T-helper 1 cell treated with Interleukin-12 subunit alpha and Interleukin-12 subunit beta and Interleukin-4 antibody, amounts not matched to agents 30 ng/mL and 1 ng/mL, for 36 hours (primary cell): Measurements from ENCODE around the gene VASH1. TPM values are rescaled to one million over a fixed set of nuclear protein-coding genes. Genes with fewer than 3 reads are reported as not detected.

Experiments
- intact Hi-C: fragments of 100-400 bp; cut with micrococcal nuclease; formaldehyde crosslinking; loops from one replicate; pipeline ENCODE4 v1.15.1; 2024
- total RNA-seq: library from RNA; stranded (reverse); gene quantifications from 2 replicates; pipeline ENCODE4 v1.2.3, GENCODE V29; 2022

VASH1 gene
- total RNA-seq, 1 donor from 2014 or later = 5.0 TPM

DNA sequence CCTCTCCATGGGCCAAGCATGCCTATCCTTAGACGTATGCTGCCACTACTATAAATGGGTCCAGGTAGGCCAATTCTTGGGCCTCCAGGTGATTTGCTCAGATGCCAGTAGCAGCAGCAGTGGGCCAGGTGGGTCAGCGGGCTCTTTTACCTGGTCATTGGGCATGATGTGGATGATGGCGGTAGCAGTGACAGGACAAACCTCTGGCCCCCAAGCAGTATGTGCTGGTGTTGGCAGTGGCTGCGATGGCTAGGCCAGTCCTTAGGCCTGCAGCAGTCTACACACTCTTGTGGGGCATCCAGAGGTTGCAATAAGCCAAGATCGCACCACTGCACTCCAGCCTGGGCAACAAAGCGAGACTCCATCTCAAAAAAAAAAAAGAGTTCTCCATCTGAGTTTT is 19.1 kb upstream of the VASH1 start:
- intact Hi-C loops = no loop called here

DNA sequence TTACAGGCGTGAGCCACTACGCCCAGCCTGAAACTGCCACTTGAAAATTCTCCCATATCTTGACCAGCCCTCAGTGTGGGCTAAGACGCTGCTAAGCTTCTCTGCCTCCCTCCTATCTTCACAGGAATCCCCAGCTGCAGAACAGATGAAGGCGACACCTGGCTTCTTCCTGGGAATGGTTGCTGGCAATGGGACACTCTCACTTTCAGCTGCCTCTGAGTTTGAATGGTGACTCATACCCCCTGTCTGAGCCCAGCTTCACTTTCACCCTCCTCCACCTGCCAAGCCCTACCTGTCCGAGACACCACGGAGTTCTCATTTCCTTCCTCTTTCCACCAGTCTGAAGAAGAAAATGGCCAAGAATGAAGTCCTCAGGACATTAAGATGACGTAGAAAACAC is 18.3 kb upstream of the VASH1 start:
- intact Hi-C loops = no loop called here

DNA sequence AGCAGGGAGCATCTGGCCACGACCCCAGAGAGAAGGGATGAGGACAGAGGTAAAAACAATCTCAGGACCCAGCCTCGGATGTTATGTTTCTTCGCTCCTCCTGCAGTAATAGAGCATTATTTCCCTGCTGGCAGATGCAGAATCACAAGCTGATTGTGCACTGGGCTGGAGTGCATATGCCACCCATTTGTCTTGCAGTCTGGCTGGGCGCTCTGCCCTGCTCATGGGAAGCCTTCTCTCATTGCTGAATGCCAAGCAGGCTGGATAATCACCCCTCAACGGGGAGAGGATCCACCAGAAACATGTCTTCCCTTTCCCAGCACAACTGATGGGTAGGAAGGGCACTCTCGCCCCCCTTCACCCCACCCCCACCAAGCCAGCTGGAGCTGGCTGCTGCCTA is 8.5 kb upstream of the VASH1 start:
- intact Hi-C loops = loop anchor here (10.0 kb wide), 1 partner anchor 1568 kb away; no protein-coding TSS in a partner anchor

DNA sequence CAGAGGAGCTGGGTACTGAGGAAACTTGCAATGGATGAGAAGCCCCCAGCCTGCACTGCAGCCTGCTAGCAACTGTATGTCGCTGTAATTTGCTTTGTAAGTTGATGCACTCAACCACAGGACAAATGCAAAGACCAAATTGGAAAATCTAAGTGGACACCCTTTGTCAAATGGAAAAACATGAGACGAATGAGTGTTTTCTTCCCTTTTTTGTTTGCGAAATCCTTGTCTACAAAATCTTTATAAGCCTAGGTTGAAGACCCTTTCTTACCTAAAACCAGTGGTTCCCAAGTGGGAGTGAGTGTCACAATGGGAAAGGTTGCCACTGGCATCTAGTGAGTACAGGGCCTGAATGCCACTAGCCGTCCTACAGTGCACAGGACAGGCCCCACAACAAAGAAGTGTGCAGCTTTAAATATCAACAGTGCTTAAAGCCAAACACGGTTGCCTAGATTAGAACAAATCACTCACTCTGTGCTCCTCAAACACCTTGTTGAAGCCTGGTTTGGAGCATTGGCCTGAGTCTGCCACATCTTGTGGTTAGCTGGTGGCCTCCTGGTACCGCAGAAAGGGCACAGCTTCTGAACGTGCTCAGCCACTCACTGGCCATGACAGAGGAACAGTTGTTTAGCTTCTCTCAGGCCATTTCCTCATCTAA is 7.6 kb upstream of the VASH1 start:
- intact Hi-C loops = loop anchor here (10.0 kb wide), 1 partner anchor 1569 kb away; no protein-coding TSS in a partner anchor

DNA sequence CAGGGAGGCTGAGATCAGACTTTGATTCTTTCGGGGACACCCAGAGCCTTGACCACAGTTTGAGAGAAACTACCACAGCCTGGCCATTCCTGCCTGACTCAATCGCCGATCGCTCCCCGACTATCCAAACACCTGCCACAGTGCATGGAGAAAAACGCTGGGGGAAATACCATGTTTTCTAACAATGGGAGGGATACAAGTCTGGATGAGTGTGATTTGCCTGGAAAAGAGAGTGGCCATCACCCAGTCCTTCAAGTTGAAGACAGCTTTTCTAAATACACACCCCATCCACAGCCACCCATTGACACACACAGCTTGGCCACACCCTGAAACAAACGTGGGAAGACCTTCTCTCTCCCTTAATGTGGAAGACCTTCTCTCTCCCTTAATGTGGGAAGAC is 6.7 kb upstream of the VASH1 start:
- intact Hi-C loops = loop anchor here (10.0 kb wide), 1 partner anchor 1570 kb away; no protein-coding TSS in a partner anchor

DNA sequence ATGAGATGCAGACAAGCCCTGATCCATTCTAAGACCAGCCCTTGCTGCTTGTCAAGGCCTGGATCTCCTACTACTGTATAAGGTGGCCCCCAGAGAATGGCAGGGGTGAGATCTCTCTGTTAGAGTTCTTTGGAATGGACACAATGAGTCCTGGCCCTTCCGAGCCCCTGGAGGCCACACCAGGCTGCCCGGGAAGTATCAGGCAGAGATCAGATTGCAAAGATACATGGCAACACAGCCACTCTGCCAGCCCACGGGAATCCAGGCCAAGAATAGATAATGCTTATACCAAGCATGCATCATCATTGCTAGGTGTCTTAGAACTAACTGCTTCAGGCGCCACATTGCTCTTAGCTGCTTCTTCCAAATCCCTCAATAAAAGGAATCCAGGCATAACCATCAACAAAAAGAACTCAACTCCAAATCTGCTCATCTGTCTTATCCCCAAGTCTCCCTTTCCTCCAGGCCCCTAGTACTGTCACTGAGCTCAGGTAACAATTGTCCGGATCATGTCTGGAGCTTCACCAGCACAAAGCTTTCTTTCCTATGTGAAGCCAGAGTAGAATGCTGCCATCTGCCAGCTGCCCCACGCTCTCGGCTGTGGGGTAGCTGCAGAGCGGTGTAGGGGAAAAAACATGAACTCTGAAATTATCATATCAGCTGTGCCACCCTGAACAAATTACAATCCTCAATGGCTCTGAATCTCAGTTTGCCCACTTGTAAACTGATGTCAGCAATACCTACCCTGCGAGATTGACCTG is 5.5 kb upstream of the VASH1 start:
- intact Hi-C loops = loop anchor here (10.0 kb wide), 1 partner anchor 1571 kb away; no protein-coding TSS in a partner anchor

DNA sequence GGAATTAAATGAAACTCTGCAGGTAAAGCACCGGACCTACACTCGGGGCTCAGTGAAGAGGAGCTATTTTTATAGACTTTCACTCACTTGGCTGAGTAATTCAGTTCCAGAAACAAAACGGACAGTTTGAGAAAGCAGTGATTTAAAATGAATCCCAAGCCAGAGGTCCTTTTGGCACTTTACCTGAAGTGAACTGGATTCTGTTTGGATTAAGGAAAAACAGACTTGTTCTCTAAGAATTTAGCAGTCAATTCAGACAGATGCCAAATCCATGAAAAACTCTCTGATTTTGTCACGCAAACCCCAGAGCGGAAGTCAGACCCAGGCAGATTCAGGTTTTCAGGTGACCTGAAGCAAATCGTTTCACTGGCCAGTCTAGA is 4.9 kb upstream of the VASH1 start:
- intact Hi-C loops = loop anchor here (10.0 kb wide), 1 partner anchor 1572 kb away; no protein-coding TSS in a partner anchor

DNA sequence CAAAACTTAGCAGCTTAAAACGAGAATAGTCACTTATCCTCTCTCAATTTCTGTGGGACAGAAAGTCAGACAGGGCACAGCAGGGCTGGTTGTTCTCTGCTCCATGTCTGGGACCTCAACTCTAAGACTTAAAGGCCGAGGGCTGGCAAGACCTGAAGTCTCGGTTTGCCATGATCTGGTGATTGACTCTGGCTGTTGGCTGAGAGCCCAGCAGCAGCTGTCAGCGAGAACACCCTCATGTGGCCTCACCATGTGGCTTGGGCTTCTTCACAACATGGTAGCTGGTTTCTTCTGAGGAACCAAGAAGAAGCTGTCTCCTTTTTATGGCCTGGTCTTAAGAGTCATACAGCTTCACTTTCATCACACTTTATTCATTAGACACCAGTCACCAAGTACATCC is 1.7 kb upstream of the VASH1 start:
- intact Hi-C loops = loop anchor here (10.0 kb wide), 1 partner anchor 1575 kb away; no protein-coding TSS in a partner anchor

DNA sequence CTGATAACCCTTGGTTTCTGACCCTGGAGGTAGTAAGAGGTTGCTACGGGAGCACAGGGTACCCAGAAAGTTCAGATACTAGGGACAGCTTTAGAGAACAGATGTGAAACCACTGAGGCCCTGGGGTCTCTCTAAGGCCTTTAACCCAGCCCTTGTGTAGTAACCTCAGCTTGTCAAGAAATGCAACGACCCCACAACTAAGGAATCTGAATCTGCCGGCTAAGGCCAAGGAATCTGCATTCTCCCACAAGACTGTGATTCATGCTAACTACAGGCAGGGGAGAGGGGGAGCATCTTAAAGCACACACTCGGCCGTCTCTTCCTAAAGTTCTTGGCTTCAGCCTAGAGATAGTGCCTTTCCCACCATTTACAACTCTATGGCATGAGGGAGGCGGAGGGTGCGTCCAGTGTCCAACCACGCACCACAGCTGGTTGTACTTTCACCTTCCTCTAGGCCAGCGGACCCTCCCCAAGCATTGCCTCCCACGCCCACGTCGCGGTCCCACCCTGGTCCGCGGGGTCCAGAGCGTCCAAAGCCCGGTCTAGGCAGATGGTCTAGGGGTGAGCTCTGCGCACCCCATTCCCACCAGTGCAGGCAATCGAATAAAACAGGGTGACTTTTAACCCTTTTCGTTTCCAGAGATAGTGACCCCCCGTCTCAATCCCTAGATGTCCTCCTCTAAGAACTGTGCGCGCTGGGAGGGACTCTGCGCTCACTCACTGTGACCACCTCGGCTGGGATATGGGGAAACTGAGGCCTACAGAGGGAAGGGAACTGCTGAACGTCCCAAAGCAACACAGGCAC is 735 bp upstream of the VASH1 start:
- intact Hi-C loops = no loop called here

DNA sequence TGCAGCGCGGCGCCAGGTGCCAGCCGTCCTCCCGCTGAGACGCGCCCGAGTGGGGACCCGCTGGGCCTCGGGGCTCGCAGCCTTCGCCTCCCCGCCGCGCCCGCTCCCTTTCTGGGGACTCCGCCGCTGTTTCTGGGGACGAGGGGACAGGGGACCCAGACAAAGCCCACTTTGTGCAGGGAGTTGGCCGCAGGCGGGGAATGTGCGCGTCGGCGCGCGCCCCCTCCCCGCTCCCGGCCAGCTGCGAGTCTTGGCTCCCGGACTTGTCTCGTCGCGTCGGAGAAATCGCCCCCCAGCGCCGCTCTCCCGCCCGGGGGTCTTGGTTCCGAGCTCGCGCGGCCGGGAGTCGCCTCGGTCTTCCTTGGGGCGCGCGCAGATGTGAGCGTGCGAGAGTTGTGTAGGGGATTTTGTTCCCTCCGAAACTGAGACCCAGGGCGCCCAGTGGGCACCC is 717 bp downstream of the VASH1 start:
- intact Hi-C loops = loop anchor here (1.0 kb wide), 1 partner anchor 52 kb away; no protein-coding TSS in a partner anchor

DNA sequence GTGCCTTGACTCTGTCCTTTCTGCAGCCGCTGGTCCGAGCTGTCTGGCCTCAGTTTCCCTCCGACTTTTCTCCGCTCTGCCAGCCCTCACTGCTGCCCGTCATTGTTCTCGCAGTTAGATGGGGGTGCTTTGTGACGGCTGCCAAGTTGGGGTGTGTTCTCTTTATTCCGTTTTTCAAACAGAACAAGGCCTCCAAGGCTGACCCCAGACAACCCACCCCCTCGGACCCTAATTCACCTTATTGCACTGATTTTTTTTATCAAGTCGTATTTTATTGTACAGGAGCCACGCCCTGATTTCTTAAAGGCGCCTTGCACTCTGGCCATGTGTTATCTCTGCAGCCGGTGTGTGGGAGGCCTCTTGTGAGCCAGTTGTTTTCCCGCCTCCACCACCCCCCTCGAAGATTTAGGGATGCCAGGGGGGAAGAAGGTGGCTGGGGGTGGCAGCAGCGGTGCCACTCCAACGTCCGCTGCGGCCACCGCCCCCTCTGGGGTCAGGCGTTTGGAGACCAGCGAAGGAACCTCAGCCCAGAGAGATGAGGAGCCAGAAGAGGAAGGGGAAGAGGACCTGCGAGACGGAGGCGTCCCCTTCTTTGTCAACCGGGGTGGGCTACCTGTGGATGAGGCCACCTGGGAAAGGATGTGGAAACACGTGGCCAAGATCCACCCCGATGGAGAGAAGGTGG is 1.3 kb downstream of the VASH1 start:
- intact Hi-C loops = loop anchor here (1.0 kb wide), 1 partner anchor 52 kb away; no protein-coding TSS in a partner anchor

DNA sequence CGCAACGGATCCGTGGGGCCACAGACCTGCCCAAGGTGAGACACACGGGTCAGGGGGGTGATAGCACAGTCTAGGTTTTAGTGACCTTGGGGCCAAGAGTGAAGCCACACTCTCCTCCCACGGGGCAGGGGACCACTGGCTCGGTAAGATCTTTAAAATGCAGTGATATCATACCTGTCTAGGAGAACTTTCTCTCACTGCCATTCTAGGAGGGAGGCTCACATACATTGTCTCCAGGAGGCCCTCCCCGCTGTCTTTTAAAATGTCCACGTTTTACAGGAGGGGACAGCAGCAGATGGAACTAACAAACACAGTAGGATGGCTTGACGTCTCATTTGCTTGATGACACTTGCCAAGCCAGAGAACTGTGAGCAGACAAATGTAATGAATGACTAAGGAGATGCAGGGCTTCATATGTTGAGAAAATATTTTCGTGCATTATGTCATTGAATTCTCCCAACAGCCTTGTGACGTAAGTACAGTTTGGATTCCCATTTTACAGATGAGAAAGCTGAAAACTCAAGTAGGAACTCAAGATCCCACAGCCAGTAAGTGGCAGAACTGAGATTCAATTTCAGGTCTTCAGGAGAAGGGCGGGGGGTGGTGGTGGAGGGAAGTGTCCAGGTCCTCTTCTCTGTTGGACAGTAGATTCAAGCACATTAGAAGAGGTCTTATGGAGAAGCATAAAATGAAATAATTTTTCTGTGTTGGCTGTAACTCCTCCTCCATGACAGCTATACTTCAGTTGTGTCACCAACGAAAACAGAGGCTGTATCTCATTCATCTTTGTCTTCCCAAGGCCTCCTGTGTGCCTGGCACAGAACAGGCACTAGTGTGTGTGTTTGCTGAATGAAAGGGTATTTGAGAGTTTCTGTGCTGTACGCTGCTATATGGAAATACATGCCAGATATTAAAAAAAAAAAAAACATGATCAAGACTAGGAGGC is 2.1 kb downstream of the VASH1 start:
- intact Hi-C loops = no loop called here

DNA sequence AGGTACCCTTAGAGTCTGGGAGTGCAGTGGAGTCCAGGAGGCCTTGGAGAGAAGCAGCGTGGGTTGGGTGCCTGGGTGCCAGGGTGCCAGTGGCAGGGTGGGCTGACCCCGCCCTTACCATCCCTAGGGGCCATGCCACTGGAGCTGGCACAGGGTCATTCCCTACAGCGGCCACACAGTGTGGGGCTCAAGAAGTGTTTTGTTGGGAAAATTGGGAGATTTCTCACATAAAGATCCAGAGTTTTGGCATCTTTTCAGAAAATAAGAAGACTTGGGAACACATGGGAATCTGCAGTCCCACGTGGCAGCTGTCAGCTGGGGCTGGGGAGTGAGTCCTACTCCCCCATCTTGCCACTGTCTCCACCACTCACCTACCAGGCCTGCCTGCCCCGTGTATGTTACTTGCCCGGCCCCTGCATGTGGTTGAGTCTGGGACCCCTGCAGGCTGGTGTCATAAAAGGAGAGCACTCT is 4.2 kb downstream of the VASH1 start:
- intact Hi-C loops = loop anchor here (5.0 kb wide), 2 partner anchors 277 to 778 kb away; partner anchors contain the start of gene IFT43

DNA sequence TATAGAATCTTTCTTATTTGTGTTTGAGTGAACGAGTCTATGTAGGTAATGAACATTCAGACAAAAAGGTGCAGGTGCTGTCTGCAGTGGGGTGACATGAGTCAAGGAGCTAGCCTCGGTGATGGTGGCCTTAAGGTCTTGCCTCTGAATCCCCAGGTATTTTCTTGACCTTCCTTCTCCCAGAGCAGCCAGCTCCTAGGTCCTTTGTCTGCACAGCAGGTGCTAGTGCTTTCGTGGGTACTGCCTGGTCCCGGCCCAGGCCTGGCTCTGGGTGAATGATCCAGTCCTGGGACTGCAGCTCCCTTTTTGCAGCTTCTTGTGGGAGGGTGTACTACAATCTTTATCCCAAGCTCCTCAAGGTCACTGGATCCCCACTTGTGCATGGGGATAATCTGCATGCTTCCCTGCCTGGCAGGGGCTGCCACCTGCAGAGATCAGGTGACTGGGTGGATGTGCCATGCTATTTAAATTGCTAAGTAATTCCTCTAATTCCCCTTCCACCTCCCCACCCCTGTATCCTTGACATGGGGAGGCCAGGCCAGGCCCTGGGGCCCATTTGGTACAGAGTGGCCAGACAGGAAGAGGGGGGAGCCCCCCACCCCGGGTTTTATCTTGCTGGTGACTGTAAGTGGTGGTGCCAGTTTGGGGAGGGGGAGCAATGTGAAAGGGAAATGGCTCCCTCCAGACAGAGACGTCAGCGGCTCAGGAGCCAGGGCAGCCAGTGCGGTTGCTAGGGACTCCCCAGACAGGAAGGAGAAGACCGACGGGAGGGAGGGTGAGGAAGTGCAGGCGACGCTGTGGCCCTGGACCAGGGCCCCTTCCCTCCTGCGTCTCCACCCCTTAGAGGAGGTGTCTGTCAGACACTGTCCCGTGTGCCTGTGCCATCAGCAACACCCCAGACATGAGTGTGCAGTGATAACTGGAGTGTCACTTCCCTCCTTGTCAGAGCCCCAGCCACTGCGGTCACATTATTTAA is 6.7 kb downstream of the VASH1 start:
- intact Hi-C loops = loop anchor here (1.0 to 5.0 kb wide), 7 partner anchors 14 to 781 kb away; partner anchors contain the start of genes CIPC, IFT43 and POMT2

DNA sequence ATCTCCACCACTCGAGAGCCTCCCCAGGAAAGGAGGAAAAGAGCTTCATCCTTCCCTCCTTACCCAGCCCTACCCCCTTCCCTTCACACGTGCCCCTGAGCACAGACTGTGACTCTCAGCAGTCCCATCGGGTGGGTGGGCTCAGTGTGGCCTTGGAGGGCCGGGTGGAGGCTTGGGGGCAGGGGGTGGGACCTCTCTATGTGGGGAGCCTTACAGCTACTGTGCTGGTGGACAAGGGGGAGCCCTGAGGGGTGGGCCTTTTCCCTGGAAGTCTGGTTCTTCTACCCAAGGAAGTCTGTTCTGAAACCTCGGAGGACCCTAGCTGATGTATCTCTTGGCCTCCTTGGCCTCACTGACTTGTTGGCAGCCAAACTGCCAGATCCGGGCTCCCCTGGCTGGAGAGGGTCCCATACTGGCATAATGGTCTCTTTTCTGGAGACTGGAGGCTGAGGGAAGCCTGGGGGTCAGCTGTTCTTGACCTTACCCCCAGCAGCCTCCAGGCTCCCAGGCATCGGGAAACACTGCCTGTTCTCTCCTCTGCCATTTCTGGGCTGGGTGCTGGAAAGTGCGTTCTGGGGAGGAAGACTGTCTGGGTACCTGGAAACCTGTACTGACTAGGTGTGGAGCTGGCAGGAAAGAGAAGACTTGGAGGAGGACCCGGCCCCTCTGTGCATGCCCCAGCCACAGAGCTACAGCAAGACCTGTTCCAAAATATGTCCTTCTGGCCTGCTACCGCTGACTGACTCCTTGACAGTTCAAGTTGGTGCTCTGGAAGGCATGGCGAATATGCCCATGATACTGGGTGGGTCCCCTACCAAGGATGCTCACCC is 7.6 kb downstream of the VASH1 start:
- intact Hi-C loops = loop anchor here (1.0 to 5.0 kb wide), 7 partner anchors 13 to 782 kb away; partner anchors contain the start of genes CIPC, IFT43 and POMT2

DNA sequence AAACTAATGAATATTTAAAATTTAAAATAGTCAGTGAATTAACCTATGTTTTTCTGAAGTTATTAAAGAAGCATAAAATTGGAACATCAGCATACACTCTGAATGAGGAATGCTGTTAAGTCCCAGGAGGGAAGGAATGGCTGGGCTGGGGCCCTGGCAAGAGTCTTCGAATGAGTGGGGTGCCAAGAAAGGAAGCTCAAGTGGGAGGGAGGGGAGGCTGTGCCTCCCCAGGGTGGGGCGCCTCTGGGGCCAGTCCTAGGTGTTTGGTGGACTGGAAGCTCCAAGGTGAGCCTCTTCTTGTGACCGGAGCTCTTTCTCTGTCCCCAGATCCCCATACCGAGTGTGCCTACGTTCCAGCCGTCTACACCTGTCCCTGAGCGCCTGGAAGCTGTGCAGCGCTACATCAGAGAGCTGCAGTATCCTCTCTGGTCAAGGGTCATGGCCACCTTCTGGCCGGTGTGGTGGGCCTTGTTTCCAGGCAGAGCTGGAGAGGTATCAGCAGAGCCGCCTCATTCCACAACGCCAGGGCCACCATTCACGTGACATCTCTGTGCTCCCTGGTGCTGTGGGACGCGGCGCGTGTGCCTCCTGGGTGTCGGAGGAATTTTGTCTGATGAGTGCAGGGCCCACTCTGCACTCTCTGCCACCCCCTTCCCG is 8.5 kb downstream of the VASH1 start:
- intact Hi-C loops = loop anchor here (2.0 to 5.0 kb wide), 4 partner anchors 59 to 782 kb away; partner anchors contain the start of genes CIPC and IFT43
